Stimulated activated memory B cell treated with anti-CD40 and anti-IgM and Interleukin-4, amounts not matched to agents 10 μg/mL and 1 μg/mL and 100 μg/mL, for 72 hours (primary cell): Measurements from ENCODE around the gene PA2G4.

ENCODE experiments used
- ATAC-seq: fragments of 150-1000 bp; cut with Tn5 transposase; 2 replicates; pipeline ENCODE4 v1.10.0; 2021
- H3K27ac Mint-ChIP-seq: one replicate; pipeline ENCODE4 v1.8.0; 2022; ENCODE audit warnings: mild to moderate bottlenecking, mixed read lengths
- H3K27me3 Mint-ChIP-seq: one replicate; pipeline ENCODE4 v1.8.0; 2022; ENCODE audit warnings: mixed read lengths
- H3K36me3 Mint-ChIP-seq: one replicate; pipeline ENCODE4 v1.8.0; 2022; ENCODE audit warnings: mixed read lengths
- H3K4me1 Mint-ChIP-seq: one replicate; pipeline ENCODE4 v1.8.0; 2022; ENCODE audit warnings: mixed read lengths
- H3K4me3 Mint-ChIP-seq: one replicate; pipeline ENCODE4 v1.8.0; 2022; ENCODE audit warnings: mild to moderate bottlenecking, moderate library complexity, mixed read lengths
- H3K9me3 Mint-ChIP-seq: one replicate; pipeline ENCODE4 v1.8.0; 2022; ENCODE audit warnings: mixed read lengths

PA2G4 gene

DNA sequence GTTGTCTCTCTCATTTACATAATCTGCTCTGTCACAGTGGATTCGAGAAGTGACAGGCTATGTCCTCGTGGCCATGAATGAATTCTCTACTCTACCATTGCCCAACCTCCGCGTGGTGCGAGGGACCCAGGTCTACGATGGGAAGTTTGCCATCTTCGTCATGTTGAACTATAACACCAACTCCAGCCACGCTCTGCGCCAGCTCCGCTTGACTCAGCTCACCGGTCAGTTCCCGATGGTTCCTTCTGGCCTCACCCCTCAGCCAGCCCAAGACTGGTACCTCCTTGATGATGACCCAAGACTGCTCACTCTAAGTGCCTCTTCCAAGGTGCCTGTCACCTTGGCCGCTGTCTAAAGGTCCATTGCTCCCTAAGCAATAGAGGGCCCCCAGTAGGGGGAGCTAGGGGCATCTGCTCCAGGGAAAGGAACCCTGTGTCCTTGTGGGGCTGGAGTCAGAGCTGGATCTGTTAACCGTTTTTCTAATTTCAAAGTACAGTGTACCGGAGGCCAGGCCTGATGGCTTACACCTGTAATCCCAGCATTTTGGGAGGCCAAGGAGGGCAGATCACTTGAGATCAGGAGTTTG lies 19.3 kb upstream of the PA2G4 start:
- Mint-ChIP-seq H3K27me3 (peaks cover 22% of the 10 kb centered on the region), H3K36me3 (no peaks in the 10 kb centered on the region), H3K4me3 (no peak overlapping the region), H3K4me1 (peaks cover 3% of the 10 kb centered on the region), H3K27ac (no peak overlapping the region), H3K9me3 (no peaks in the 10 kb centered on the region)
- ATAC-seq: no peak

- H3K36me3 Mint-ChIP-seq: no peaks in the 10 kb centered on the region
- H3K4me1 Mint-ChIP-seq: no peaks in the 10 kb centered on the region
- no peak for ATAC-seq
- H3K27me3 Mint-ChIP-seq: peaks cover 20% of the 10 kb centered on the region
- no peaks in the 10 kb centered on the region for H3K9me3 Mint-ChIP-seq
- H3K27ac Mint-ChIP-seq: no peak overlapping the region
- no peak overlapping the region for H3K4me3 Mint-ChIP-seq
Measured at GRCh38 chr12:56086096-56086495, 18.3 kb upstream of the PA2G4 start.

DNA sequence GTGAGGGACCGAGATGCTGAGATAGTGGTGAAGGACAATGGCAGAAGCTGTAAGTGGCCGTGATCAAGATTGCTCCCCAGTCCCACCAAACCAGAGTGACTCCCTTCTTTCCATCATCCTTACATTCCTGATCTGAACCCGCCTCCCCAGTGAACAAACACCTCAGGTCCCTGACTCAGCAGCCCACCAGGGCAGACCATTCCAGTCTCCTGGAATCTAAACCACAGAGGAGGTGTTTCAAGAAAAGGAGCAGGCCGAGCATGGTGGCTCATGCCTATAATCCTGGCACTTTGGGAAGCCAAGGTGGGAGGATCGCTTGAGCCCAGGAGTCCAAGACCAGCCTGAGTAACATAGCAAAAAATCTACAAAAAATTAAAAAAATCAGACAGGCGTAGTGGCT lies 17.8 kb upstream of the PA2G4 start:
- Mint-ChIP-seq H3K27me3 (peaks cover 15% of the 10 kb centered on the region), H3K36me3 (no peaks in the 10 kb centered on the region), H3K9me3 (no peaks in the 10 kb centered on the region), H3K27ac (no peak overlapping the region), H3K4me3 (no peak overlapping the region), H3K4me1 (no peaks in the 10 kb centered on the region)
- no peak for ATAC-seq

DNA sequence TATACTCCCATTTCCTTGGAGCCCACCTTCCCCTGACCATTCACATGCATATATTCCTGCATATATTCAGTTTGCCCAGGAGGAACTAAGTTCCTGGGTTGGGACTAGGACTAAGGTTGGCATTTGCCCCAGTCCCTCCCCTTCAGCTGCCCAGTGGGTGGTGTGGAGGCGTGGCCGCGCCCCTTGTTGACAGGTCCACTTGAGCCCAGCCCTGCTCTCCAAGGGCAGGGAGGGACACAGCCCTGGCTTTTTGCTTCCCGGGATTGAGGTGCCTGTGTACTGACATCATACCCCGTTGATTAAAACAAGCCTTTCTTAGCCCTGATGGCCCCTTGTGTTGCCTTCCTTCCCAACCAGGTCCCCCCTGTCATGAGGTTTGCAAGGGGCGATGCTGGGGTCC lies 17.1 kb upstream of the PA2G4 start:
- Mint-ChIP-seq H3K27ac (no peak overlapping the region), H3K9me3 (no peaks in the 10 kb centered on the region), H3K4me1 (no peaks in the 10 kb centered on the region), H3K27me3 (peaks cover 9% of the 10 kb centered on the region), H3K36me3 (no peaks in the 10 kb centered on the region), H3K4me3 (no peak overlapping the region)
- no peak for ATAC-seq

DNA sequence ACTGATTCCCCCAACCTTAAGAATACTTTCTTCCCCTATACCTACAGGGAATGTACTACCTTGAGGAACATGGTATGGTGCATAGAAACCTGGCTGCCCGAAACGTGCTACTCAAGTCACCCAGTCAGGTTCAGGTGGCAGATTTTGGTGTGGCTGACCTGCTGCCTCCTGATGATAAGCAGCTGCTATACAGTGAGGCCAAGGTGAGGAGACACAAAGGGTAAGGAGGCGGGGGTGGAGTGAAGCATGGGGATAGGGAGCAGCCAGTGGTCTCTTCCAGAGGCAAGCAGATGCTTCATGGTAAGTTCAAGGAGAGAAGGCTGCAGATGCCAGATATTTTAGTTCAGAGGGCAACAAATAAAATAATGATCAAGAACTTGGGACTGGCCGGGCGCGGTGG lies 6.6 kb upstream of the PA2G4 start:
- Mint-ChIP-seq H3K9me3 (no peaks in the 10 kb centered on the region), H3K27me3 (peaks cover 21% of the 10 kb centered on the region), H3K4me3 (no peak overlapping the region), H3K36me3 (no peaks in the 10 kb centered on the region), H3K27ac (no peak overlapping the region), H3K4me1 (no peaks in the 10 kb centered on the region)
- no peak for ATAC-seq

GRCh38 chr12:56098592-56098991 lies 5.8 kb upstream of the PA2G4 start:
- Mint-ChIP-seq H3K27ac (no peak overlapping the region), H3K9me3 (no peaks in the 10 kb centered on the region), H3K27me3 (peaks cover 12% of the 10 kb centered on the region), H3K36me3 (no peaks in the 10 kb centered on the region), H3K4me3 (no peak overlapping the region), H3K4me1 (peaks cover under 1% of the 10 kb centered on the region)
- ATAC-seq: no peak

- no peak overlapping the region for H3K27ac Mint-ChIP-seq
- no peaks in the 10 kb centered on the region for H3K36me3 Mint-ChIP-seq
- ATAC-seq: no peak
- H3K4me1 Mint-ChIP-seq: peaks cover 10% of the 10 kb centered on the region
- peaks cover under 1% of the 10 kb centered on the region for H3K27me3 Mint-ChIP-seq
- no peak overlapping the region for H3K4me3 Mint-ChIP-seq
- H3K9me3 Mint-ChIP-seq: no peaks in the 10 kb centered on the region
Measured at GRCh38 chr12:56099787-56100186, 4.6 kb upstream of the PA2G4 start.

DNA sequence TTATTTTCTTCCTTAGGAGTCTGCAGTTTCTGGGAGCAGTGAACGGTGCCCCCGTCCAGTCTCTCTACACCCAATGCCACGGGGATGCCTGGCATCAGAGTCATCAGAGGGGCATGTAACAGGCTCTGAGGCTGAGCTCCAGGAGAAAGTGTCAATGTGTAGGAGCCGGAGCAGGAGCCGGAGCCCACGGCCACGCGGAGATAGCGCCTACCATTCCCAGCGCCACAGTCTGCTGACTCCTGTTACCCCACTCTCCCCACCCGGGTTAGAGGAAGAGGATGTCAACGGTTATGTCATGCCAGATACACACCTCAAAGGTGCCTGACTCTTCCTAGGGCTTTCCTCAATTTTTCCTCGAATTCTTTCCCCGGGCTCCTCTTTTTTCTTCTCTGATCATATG lies 3.3 kb upstream of the PA2G4 start:
- no peaks in the 10 kb centered on the region for H3K9me3 Mint-ChIP-seq
- H3K27ac Mint-ChIP-seq: no peak overlapping the region
- peaks cover 20% of the 10 kb centered on the region for H3K4me1 Mint-ChIP-seq
- no peaks in the 10 kb centered on the region for H3K27me3 Mint-ChIP-seq
- peaks cover 5% of the 10 kb centered on the region for H3K36me3 Mint-ChIP-seq
- no peak overlapping the region for H3K4me3 Mint-ChIP-seq
- ATAC-seq: no peak

DNA sequence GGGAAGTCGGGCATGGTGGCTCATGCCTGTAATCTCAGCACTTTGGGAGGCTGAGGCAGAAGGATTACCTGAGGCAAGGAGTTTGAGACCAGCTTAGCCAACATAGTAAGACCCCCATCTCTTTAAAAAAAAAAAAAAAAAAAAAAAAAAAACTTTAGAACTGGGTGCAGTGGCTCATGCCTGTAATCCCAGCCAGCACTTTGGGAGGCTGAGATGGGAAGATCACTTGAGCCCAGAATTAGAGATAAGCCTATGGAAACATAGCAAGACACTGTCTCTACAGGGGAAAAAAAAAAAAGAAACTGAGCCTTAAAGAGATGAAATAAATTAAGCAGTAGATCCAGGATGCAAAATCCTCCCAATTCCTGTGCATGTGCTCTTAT lies 1.7 kb upstream of the PA2G4 start:
- Mint-ChIP-seq H3K4me1 (peaks cover 31% of the 10 kb centered on the region), H3K4me3 (no peak overlapping the region), H3K27me3 (no peaks in the 10 kb centered on the region), H3K27ac (no peak overlapping the region), H3K36me3 (peaks cover 17% of the 10 kb centered on the region), H3K9me3 (no peaks in the 10 kb centered on the region)
- no peak for ATAC-seq

DNA sequence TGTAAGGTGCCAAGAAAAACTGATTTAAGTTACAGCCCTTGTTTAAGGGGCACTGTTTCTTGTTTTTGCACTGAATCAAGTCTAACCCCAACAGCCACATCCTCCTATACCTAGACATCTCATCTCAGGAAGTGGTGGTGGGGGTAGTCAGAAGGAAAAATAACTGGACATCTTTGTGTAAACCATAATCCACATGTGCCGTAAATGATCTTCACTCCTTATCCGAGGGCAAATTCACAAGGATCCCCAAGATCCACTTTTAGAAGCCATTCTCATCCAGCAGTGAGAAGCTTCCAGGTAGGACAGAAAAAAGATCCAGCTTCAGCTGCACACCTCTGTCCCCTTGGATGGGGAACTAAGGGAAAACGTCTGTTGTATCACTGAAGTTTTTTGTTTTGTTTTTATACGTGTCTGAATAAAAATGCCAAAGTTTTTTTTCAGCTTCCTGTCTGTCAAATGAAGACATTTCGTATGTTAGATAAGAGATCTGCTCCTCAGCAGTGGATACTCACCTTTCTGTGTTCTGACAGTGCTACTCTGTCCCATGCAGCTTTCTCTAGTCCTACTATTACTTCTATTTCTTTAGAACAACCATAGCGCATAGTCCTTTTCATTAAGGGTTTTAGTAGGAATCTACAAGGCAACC lies 1.2 kb upstream of the PA2G4 start:
- Mint-ChIP-seq H3K4me1 (peaks cover 31% of the 10 kb centered on the region), H3K27ac (peak overlapping the region; percentile 94), H3K9me3 (no peaks in the 10 kb centered on the region), H3K27me3 (no peaks in the 10 kb centered on the region), H3K4me3 (peak overlapping the region; percentile 98), H3K36me3 (peaks cover 17% of the 10 kb centered on the region)
- no peak for ATAC-seq

- peaks cover 31% of the 10 kb centered on the region for H3K4me1 Mint-ChIP-seq
- peaks cover 17% of the 10 kb centered on the region for H3K36me3 Mint-ChIP-seq
- no peaks in the 10 kb centered on the region for H3K9me3 Mint-ChIP-seq
- H3K27me3 Mint-ChIP-seq: no peaks in the 10 kb centered on the region
- ATAC-seq: no peak
- peak overlapping the region; percentile 98 for H3K4me3 Mint-ChIP-seq
- peak overlapping the region; percentile 94 for H3K27ac Mint-ChIP-seq
Measured at GRCh38 chr12:56103823-56104108, 593 bp upstream of the PA2G4 start.

GRCh38 chr12:56104815-56105608 lies 653 bp downstream of the PA2G4 start:
- Mint-ChIP-seq H3K4me3 (peak overlapping the region; percentile 98), H3K36me3 (peaks cover 20% of the 10 kb centered on the region), H3K4me1 (peaks cover 31% of the 10 kb centered on the region), H3K9me3 (no peaks in the 10 kb centered on the region), H3K27ac (peak overlapping the region; percentile 94), H3K27me3 (no peaks in the 10 kb centered on the region)
- ATAC-seq: peak; percentile 32

GRCh38 chr12:56105609-56105902 lies 1.2 kb downstream of the PA2G4 start:
- no peaks in the 10 kb centered on the region for H3K27me3 Mint-ChIP-seq

GRCh38 chr12:56107242-56107641 lies 2.9 kb downstream of the PA2G4 start:
- Mint-ChIP-seq H3K4me3 (no peak overlapping the region), H3K27ac (no peak overlapping the region), H3K9me3 (no peaks in the 10 kb centered on the region)

More at GRCh38 chr12:56105609-56105902, 1.2 kb downstream of the PA2G4 start:
- peaks cover 31% of the 10 kb centered on the region for H3K4me1 Mint-ChIP-seq
- no peaks in the 10 kb centered on the region for H3K9me3 Mint-ChIP-seq
- peaks cover 26% of the 10 kb centered on the region for H3K36me3 Mint-ChIP-seq
- peak overlapping the region; percentile 94 for H3K27ac Mint-ChIP-seq
- H3K4me3 Mint-ChIP-seq: peak overlapping the region; percentile 98
- no peak for ATAC-seq

GRCh38 chr12:56110571-56110970 lies 6.2 kb downstream of the PA2G4 start:
- no peak for ATAC-seq
- Mint-ChIP-seq H3K36me3 (peaks cover 57% of the 10 kb centered on the region), H3K27ac (no peak overlapping the region), H3K4me3 (no peak overlapping the region), H3K27me3 (no peaks in the 10 kb centered on the region), H3K4me1 (peaks cover 14% of the 10 kb centered on the region), H3K9me3 (no peaks in the 10 kb centered on the region)

More at GRCh38 chr12:56107242-56107641, 2.9 kb downstream of the PA2G4 start:
- Mint-ChIP-seq H3K36me3 (peaks cover 42% of the 10 kb centered on the region), H3K4me1 (peaks cover 31% of the 10 kb centered on the region), H3K27me3 (no peaks in the 10 kb centered on the region)
- ATAC-seq: no peak

GRCh38 chr12:56114084-56114483 lies 9.7 kb downstream of the PA2G4 start:
- Mint-ChIP-seq H3K4me3 (no peak overlapping the region), H3K9me3 (no peaks in the 10 kb centered on the region), H3K27me3 (no peaks in the 10 kb centered on the region), H3K27ac (peak overlapping the region; percentile 59), H3K4me1 (peaks cover 13% of the 10 kb centered on the region), H3K36me3 (peaks cover 59% of the 10 kb centered on the region)
- no peak for ATAC-seq
